Measurements from ENCODE around the gene SPINK14.

Gene SPINK14

DNA sequence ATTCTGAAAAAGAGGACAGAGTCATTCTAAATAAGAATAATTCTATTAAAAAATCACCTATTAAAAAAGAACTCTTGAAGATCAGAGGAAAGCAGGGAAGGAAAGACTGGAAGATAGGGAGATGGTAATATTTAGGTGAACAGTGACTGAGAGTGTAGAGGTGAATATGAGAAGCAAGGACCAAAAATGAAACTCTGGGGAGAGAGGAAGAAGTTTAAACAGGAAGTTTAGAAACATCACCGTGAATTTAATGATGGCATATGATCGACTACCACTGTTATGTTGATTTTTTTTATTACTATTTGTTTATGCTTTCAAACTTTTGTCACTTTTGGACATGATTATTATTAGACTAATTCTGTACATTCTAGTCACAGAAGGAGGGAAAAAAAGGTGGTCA lies 32.8 kb downstream of the SPINK14 start:
- Histone ChIP-seq H3K4me1 (ENCODE audit: control insufficient read depth, insufficient read depth, low read length) (no peaks in the 10 kb centered on the region; the same call in 1 of the 2 replicates), H3K9me3 (ENCODE audit: control insufficient read depth, insufficient read depth, low read depth, low read length) (no peaks in the 10 kb centered on the region), H3K4me3 (ENCODE audit: low read depth, low read length) (no peak overlapping the region), H3K9ac (ENCODE audit: low read length) (no peak overlapping the region), H3K36me3 (ENCODE audit: control insufficient read depth, insufficient read depth, low read length) (no peaks in the 10 kb centered on the region), H3K27me3 (ENCODE audit: control insufficient read depth, insufficient read depth, low read length) (no peaks in the 10 kb centered on the region), H3K27ac (ENCODE audit: low read depth, low read length) (no peak overlapping the region)

DNA sequence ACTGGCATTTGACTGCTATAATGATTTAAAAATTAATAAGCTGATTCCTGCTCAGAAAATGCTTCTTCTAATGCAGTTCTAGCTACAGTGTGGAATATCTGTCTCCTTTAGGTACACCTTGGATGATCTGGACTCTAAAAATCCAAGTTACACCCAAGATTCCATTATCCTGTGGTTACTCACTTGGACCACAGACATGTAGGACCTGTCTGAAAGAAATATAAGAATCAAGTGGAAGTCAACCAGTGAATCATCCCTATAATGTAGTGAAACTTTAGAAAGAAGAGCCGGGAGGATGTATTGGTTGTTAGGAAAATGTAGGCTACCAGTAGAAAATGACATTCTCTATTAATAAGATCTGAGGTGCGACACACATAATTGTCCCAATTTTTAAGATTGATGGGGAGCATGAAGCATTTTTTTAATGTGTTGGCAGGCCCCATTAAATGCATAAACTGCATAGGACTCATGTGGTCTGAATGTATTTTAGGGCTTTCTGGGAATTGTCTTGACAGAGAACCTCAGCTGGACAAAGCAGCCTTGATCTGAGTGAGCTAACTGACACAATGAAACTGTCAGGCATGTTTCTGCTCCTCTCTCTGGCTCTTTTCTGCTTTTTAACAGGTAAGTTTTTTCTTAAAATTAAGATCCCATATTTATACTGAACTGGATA lies 34.3 kb downstream of the SPINK14 start, which contains the start of gene SPINK6:
Gene SPINK6, plus strand, starts transcription at position 512 of the 673 bp plus-strand sequence. Its CDS starts 55 bp downstream, at position 567.
- Histone ChIP-seq H3K9ac (ENCODE audit: low read length) (no peak within 1 kb of the TSS), H3K27me3 (ENCODE audit: control insufficient read depth, insufficient read depth, low read length) (no peaks in the 10 kb centered on the region), H3K9me3 (ENCODE audit: control insufficient read depth, insufficient read depth, low read depth, low read length) (no peaks in the 10 kb centered on the region), H3K4me1 (ENCODE audit: control insufficient read depth, insufficient read depth, low read length) (no peaks in the 10 kb centered on the region; the same call in 1 of the 2 replicates), H3K4me3 (ENCODE audit: low read depth, low read length) (no peak within 1 kb of the TSS), H3K36me3 (ENCODE audit: control insufficient read depth, insufficient read depth, low read length) (no peaks in the 10 kb centered on the region), H3K27ac (ENCODE audit: low read depth, low read length) (no peak within 1 kb of the TSS)

DNA sequence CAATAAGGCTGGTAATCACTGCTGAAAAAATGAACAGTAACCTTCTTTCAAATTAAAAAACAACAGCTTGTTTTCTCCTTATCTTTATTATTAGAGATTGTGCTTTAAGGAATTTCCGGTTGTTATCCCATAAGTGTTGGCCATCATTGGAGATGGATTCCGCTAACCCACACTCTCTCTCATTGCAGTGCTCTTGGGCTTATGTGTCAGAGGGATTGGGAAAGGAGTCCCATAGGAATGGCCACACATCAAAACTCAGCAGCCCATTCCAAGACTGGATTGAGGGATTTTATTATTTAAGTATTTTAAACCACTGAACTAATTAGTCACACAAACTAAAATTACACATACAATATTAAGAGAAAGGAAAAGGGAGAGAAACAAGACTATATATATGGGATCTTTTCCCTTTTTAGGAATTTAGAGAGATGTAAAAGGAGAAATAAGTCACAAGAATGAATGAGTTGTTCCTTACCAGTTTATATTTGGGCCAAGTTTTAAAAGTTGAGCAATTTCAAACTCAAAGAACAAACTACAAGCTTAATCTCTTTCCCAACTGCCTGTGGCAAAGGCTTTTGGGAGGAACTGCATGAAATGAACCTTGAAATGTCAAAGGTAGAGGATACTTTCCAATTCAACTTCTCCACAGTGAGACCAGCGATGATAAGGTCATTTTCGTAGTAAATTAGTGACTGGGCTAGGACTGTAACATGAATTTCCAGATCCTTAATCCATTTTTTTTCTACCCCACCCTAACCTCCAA lies 36.9 kb downstream of the SPINK14 start:
- Histone ChIP-seq H3K4me1 (ENCODE audit: control insufficient read depth, insufficient read depth, low read length) (no peaks in the 10 kb centered on the region), H3K9ac (ENCODE audit: low read length) (no peak overlapping the region), H3K27ac (ENCODE audit: low read depth, low read length) (no peak overlapping the region), H3K4me3 (ENCODE audit: low read depth, low read length) (no peak overlapping the region), H3K9me3 (ENCODE audit: control insufficient read depth, insufficient read depth, low read depth, low read length) (no peaks in the 10 kb centered on the region), H3K36me3 (ENCODE audit: control insufficient read depth, insufficient read depth, low read length) (no peaks in the 10 kb centered on the region), H3K27me3 (ENCODE audit: control insufficient read depth, insufficient read depth, low read length) (no peaks in the 10 kb centered on the region)

DNA sequence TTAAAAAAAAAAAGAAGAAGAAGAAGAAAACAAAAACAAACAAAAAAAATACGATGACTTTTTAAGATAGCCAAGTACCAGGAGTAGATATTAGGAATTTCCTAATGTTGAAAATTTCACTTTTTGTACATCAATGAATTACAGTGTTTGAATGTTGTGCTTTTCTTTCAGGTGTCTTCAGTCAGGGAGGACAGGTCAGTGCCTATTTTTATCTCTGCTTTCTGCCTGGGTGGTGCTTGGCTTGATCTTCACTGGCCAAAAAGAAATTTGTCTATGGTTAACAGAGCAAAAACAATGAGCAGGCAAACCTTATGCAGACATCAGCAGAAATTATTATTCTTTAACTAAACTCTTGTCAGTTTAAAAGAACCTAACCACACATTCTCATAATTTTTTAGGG lies 37.5 kb downstream of the SPINK14 start:
- no peaks in the 10 kb centered on the region for H3K4me1 ChIP-seq (ENCODE audit: control insufficient read depth, insufficient read depth, low read length)
- no peaks in the 10 kb centered on the region for H3K36me3 ChIP-seq (ENCODE audit: control insufficient read depth, insufficient read depth, low read length)
- no peak overlapping the region for H3K9ac ChIP-seq (ENCODE audit: low read length)
- no peak overlapping the region for H3K4me3 ChIP-seq (ENCODE audit: low read depth, low read length)
- H3K27ac ChIP-seq (ENCODE audit: low read depth, low read length): no peak overlapping the region
- no peaks in the 10 kb centered on the region for H3K27me3 ChIP-seq (ENCODE audit: control insufficient read depth, insufficient read depth, low read length)
- H3K9me3 ChIP-seq (ENCODE audit: control insufficient read depth, insufficient read depth, low read depth, low read length): no peaks in the 10 kb centered on the region

DNA sequence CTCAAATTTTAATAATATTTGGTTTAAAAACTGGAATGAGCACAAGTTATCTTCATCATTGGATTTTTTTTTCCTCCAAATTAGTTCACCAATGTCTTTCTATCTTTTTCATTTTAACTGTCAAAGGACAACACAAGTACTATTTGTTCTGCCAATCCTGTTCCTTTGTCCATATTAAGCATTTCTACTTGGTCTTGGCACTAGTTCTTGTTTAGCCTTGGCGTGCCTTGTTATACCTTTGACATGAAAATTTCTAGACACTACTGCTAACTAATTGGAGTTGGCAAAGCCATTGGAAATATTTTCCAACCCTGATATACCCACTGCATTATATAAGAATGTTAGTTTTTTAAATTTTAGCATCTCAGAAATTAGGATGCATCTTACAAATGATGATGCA lies 38.3 kb downstream of the SPINK14 start:
- Histone ChIP-seq H3K36me3 (ENCODE audit: control insufficient read depth, insufficient read depth, low read length) (no peaks in the 10 kb centered on the region), H3K9me3 (ENCODE audit: control insufficient read depth, insufficient read depth, low read depth, low read length) (no peaks in the 10 kb centered on the region), H3K27me3 (ENCODE audit: control insufficient read depth, insufficient read depth, low read length) (no peaks in the 10 kb centered on the region), H3K27ac (ENCODE audit: low read depth, low read length) (no peak overlapping the region), H3K9ac (ENCODE audit: low read length) (no peak overlapping the region), H3K4me3 (ENCODE audit: low read depth, low read length) (no peak overlapping the region), H3K4me1 (ENCODE audit: control insufficient read depth, insufficient read depth, low read length) (no peaks in the 10 kb centered on the region)

DNA sequence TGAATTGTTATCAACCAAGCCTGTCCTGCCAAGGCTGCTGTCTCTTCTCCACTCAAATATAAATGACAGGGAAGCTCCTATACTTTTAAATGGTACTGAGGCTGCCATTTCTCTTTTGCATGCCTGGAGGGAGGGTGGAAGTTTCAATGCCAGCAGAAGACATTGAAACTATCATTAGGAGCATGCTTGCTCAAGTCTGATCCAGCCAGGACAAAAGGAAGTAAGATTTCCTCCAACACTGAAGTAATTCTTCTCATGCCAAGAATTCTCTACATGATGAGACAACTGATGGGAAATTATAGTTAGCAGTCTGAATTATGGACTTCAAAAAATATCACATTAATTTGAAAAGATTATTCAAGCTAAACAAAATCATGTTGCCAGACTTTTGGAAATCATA lies 39.9 kb downstream of the SPINK14 start:
- no peak overlapping the region for H3K27ac ChIP-seq (ENCODE audit: low read depth, low read length)
- H3K9ac ChIP-seq (ENCODE audit: low read length): no peak overlapping the region
- H3K4me3 ChIP-seq (ENCODE audit: low read depth, low read length): no peak overlapping the region
- no peaks in the 10 kb centered on the region for H3K27me3 ChIP-seq (ENCODE audit: control insufficient read depth, insufficient read depth, low read length)
- H3K4me1 ChIP-seq (ENCODE audit: control insufficient read depth, insufficient read depth, low read length): no peaks in the 10 kb centered on the region
- H3K36me3 ChIP-seq (ENCODE audit: control insufficient read depth, insufficient read depth, low read length): no peaks in the 10 kb centered on the region
- no peaks in the 10 kb centered on the region for H3K9me3 ChIP-seq (ENCODE audit: control insufficient read depth, insufficient read depth, low read depth, low read length)

DNA sequence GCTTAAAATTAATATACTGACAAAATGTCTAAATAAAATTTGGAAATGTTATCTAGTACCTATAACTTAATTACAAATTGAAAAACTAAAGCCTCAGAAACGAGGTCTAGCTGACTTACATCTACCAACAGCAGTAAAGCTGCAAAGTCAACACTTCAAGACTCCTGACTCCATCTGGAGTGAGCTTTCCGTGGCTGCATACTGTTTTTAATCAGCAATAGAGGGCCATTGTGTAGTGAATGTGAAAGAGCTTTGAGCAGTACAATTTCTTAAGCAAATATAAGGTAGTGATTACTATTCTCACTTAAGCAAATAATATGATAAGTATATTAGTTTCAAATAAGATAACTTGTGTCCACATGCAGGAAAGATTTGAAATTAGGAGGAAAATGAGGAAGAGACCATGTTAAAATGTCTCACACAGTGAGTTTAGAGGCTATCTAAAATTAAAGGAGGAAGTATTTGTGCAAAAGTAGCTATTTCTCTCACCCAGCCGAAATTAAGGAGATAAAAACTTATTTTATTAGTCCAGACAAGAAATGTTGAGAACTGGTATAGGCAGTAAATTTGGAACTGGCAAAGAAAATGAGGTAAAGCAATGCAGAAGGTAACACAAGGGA lies 40.9 kb downstream of the SPINK14 start:
- Histone ChIP-seq H3K4me1 (ENCODE audit: control insufficient read depth, insufficient read depth, low read length) (no peaks in the 10 kb centered on the region), H3K36me3 (ENCODE audit: control insufficient read depth, insufficient read depth, low read length) (no peaks in the 10 kb centered on the region), H3K9me3 (ENCODE audit: control insufficient read depth, insufficient read depth, low read depth, low read length) (no peaks in the 10 kb centered on the region), H3K4me3 (ENCODE audit: low read depth, low read length) (no peak overlapping the region), H3K9ac (ENCODE audit: low read length) (no peak overlapping the region), H3K27me3 (ENCODE audit: control insufficient read depth, insufficient read depth, low read length) (no peaks in the 10 kb centered on the region), H3K27ac (ENCODE audit: low read depth, low read length) (no peak overlapping the region)

DNA sequence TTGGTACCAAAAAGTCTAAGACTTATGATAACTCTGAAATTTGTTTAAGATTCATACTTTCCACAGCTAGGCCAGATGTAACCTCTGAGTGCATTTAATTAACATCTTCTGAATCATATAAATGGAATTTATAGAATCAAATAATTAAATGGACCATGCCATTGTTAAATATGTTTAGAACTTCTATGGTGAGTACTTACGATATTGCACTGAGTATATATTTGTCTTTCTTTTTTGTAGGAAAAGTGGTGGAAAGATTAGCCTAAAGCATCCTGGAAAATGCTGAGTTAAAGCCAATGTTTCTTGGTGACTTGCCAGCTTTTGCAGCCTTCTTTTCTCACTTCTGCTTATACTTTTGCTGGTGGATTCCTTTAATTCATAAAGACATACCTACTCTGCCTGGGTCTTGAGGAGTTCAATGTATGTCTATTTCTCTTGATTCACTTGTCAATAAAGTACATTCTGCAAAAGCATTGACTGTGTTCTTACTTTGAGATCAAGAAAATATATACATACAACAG lies 46.4 kb downstream of the SPINK14 start:
- H3K4me3 ChIP-seq (ENCODE audit: low read depth, low read length): no peak overlapping the region
- no peaks in the 10 kb centered on the region for H3K27me3 ChIP-seq (ENCODE audit: control insufficient read depth, insufficient read depth, low read length)
- no peaks in the 10 kb centered on the region for H3K9me3 ChIP-seq (ENCODE audit: control insufficient read depth, insufficient read depth, low read depth, low read length)
- H3K9ac ChIP-seq (ENCODE audit: low read length): no peak overlapping the region
- H3K27ac ChIP-seq (ENCODE audit: low read depth, low read length): no peak overlapping the region
- no peaks in the 10 kb centered on the region for H3K36me3 ChIP-seq (ENCODE audit: control insufficient read depth, insufficient read depth, low read length)
- H3K4me1 ChIP-seq (ENCODE audit: control insufficient read depth, insufficient read depth, low read length): no peaks in the 10 kb centered on the region

DNA sequence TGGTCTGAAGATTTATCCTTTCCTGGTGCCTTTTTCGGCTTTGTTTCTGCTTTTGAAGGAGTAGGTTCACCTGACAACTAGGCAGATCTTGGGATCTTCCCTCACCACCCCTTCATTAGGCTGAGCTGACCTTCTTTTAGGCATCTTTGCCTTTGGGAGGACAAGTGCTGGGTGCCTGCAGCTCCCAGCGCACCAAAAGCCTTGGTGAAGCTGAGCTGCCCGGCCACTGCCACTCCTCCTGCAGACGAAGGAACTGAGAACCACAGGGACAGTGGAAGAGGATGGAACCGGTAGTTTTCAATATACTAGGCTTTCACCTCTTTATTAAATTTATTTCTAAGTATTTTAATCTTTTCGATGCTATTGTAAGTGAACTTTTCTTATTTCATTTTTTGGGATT lies 53.2 kb downstream of the SPINK14 start:
- no peak overlapping the region for H3K4me3 ChIP-seq (ENCODE audit: low read depth, low read length)
- no peaks in the 10 kb centered on the region for H3K4me1 ChIP-seq (ENCODE audit: control insufficient read depth, insufficient read depth, low read length)
- no peaks in the 10 kb centered on the region for H3K36me3 ChIP-seq (ENCODE audit: control insufficient read depth, insufficient read depth, low read length)
- H3K9ac ChIP-seq (ENCODE audit: low read length): no peak overlapping the region
- H3K9me3 ChIP-seq (ENCODE audit: control insufficient read depth, insufficient read depth, low read depth, low read length): no peaks in the 10 kb centered on the region
- H3K27me3 ChIP-seq (ENCODE audit: control insufficient read depth, insufficient read depth, low read length): no peaks in the 10 kb centered on the region
- no peak overlapping the region for H3K27ac ChIP-seq (ENCODE audit: low read depth, low read length)

DNA sequence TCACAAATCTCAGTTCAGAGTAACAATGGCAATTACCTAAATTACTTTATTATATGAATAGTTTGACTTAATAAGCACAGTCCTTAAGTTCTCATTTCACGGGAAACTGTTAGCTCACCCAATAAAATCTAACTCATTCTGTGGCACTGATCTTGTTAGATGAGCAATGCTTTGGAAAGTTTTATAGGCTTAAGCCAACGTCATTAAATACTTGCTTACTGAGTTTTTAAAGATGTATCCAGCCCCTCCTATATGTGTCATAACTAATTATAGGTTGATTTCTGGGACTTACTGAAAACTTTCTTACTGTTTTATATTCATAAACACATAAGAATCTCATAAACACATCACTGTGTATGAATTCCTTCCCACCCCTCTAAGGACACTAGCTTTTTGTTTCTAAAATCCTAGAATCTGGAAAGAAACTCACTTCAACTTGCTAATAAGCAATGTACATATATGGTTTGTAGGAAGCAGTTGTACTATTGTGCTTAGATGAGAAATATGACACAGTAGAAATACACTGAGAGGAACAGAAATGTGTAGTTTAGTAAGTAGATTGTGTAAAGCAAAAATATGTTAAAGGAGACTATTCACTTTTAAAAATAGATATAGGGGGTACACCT lies 55.9 kb downstream of the SPINK14 start:
- Histone ChIP-seq H3K4me1 (ENCODE audit: control insufficient read depth, insufficient read depth, low read length) (no peaks in the 10 kb centered on the region), H3K27me3 (ENCODE audit: control insufficient read depth, insufficient read depth, low read length) (no peaks in the 10 kb centered on the region), H3K9me3 (ENCODE audit: control insufficient read depth, insufficient read depth, low read depth, low read length) (no peaks in the 10 kb centered on the region), H3K36me3 (ENCODE audit: control insufficient read depth, insufficient read depth, low read length) (no peaks in the 10 kb centered on the region), H3K9ac (ENCODE audit: low read length) (no peak overlapping the region), H3K4me3 (ENCODE audit: low read depth, low read length) (no peak overlapping the region), H3K27ac (ENCODE audit: low read depth, low read length) (no peak overlapping the region)

Measured in HUES6 (cell line).